Bronchial epithelial cell (primary cell): ENCODE measurements around the gene F12. TPM values are rescaled to one million over a fixed set of nuclear protein-coding genes. Genes with fewer than 3 reads are reported as not detected.

Experiments used
- DNase-seq: peaks from one replicate; pipeline ENCODE4 v3.0.0-alpha.2; 2010; ENCODE audit warnings: low read depth
- FAIRE-seq: peaks from 2 replicates; lab custom pipeline; 2011; peaks lifted over from hg19 to GRCh38; lab: Jason Lieb, UNC
- H3K27me3 ChIP-seq: 2 replicates; pipeline ENCODE4 v1.5.1; 2011; ENCODE audit warnings: low read length; ENCODE audit not compliant: control insufficient read depth, insufficient read depth
- H3K36me3 ChIP-seq: 2 replicates; pipeline ENCODE4 v1.5.1; 2011; ENCODE audit warnings: low read length; ENCODE audit not compliant: control insufficient read depth, insufficient read depth
- H3K4me3 ChIP-seq: 2 replicates; pipeline ENCODE4 v1.5.1; 2011; ENCODE audit warnings: mild to moderate bottlenecking, low read depth, low read length, control low read depth
- total RNA-seq: library from RNA; depleted of rRNA; stranded (reverse); fragments of >200 nt; gene quantifications from 2 replicates; pipeline ENCODE4 v1.2.1, GENCODE V29; 2014
- TF ChIP-seq, protein P1 (sequence below): IDR thresholded peaks from 2 replicates; pipeline ENCODE4 v1.5.1; 2011; ENCODE audit warnings: mild to moderate bottlenecking, moderate library complexity, low read length, control low read depth, inconsistent platforms; ENCODE audit not compliant: insufficient read depth, severe bottlenecking

The F12 gene
- total RNA-seq, 1 donor from 2014 or later, result 7.9 TPM

DNA sequence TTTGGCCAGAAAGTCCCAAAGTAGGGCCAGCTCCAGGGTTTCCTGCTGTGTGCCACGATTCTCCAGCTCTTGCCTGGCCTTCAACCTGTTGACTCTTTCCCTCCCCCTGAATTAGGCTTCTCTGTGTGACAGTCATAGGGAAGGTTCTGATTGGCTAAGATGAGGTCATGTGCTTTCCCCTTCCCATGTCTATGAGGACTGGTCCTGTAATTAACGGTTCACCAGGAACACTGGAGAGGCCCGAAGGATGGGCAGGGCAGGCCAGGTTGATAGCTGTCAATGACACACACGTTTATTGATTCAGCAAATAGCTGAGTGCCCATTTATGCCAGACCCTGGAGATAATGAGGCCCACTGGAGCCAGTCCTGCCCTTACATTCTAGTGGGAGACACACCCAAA is 28.3 kb upstream of the F12 start:
- FAIRE-seq, result peak; percentile 32
- DNase-seq, result no peak
- TF ChIP-seq, protein P1, sequence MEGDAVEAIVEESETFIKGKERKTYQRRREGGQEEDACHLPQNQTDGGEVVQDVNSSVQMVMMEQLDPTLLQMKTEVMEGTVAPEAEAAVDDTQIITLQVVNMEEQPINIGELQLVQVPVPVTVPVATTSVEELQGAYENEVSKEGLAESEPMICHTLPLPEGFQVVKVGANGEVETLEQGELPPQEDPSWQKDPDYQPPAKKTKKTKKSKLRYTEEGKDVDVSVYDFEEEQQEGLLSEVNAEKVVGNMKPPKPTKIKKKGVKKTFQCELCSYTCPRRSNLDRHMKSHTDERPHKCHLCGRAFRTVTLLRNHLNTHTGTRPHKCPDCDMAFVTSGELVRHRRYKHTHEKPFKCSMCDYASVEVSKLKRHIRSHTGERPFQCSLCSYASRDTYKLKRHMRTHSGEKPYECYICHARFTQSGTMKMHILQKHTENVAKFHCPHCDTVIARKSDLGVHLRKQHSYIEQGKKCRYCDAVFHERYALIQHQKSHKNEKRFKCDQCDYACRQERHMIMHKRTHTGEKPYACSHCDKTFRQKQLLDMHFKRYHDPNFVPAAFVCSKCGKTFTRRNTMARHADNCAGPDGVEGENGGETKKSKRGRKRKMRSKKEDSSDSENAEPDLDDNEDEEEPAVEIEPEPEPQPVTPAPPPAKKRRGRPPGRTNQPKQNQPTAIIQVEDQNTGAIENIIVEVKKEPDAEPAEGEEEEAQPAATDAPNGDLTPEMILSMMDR, result no peak
- Histone ChIP-seq H3K4me3 (no peak overlapping the region), H3K36me3 (peaks cover 18% of the 10 kb centered on the region), H3K27me3 (no peaks in the 10 kb centered on the region)

- H3K36me3 ChIP-seq, result peaks cover 26% of the 10 kb centered on the region
- TF ChIP-seq, protein P1, result no peak
- no peaks in the 10 kb centered on the region for H3K27me3 ChIP-seq
- no peak for FAIRE-seq
- no peak for DNase-seq
- H3K4me3 ChIP-seq, result no peak overlapping the region
Measured at GRCh38 chr5:177435847-177436536, 26.6 kb upstream of the F12 start.

- no peak for FAIRE-seq
- no peak overlapping the region for H3K4me3 ChIP-seq
- H3K36me3 ChIP-seq, result peaks cover 28% of the 10 kb centered on the region
- no peaks in the 10 kb centered on the region for H3K27me3 ChIP-seq
- no peak for DNase-seq
- TF ChIP-seq, protein P1, result no peak
Measured at GRCh38 chr5:177434942-177435738, 25.8 kb upstream of the F12 start.

DNA sequence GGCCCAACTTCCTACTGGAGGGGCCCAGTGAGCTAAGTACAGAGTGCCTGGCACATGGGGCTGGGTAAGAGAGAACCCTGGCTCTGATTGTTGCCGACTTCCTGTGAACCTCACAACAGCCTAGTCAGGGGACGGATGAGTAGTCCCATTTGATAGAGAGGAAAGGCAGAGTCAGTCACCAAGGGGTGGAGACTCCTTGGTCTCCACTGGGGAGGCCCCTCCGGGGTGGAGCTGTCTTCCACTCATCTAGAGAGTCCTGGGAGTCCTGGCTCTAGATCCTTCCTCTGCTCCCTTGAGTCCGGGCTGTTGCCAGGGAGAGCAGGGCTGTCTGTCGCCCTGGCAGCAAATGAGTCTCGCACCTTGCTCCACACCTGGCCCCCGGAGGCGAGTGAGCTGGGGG is 25.1 kb upstream of the F12 start:
- no peak for DNase-seq
- Histone ChIP-seq H3K4me3 (no peak overlapping the region), H3K27me3 (no peaks in the 10 kb centered on the region), H3K36me3 (peaks cover 28% of the 10 kb centered on the region)
- TF ChIP-seq, protein P1, result no peak
- FAIRE-seq, result no peak

DNA sequence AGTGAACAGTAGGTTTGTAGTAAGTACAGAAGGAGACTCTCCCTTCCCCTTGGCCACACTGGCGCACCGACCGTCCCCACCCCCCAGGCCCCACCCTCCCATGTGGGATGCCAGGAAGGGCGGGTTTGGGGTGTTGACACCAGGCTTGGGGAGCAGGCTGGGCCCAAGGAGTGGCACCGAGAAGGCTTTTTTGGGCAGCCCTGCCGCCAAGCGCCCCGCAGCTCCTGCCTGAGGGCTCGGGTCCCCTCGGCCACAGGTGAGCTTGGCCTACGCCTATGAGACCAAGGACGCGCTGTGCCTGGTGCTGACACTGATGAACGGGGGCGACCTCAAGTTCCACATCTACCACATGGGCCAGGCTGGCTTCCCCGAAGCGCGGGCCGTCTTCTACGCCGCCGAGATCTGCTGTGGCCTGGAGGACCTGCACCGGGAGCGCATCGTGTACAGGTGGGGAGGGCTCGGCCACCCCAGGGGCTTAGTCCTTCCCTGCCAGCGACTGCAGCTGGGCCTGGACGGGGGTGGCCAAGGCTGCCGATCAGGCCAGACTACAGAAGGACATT is 24.4 kb upstream of the F12 start:
- H3K4me3 ChIP-seq, result no peak overlapping the region
- DNase-seq (no peak), FAIRE-seq (no peak)
- peaks cover 28% of the 10 kb centered on the region for H3K36me3 ChIP-seq
- no peaks in the 10 kb centered on the region for H3K27me3 ChIP-seq
- TF ChIP-seq, protein P1, result no peak
